Natural killer cell (primary cell): ENCODE measurements around the gene SSH2. TPM values are rescaled to one million over a fixed set of nuclear protein-coding genes. Genes with fewer than 3 reads are reported as not detected.

Source experiments
- ATAC-seq, 3 donors: fragments of 150-1000 bp in 2 of 3; fragments of 200-7000 bp in 1 of 3; cut with Tn5 transposase; 1 replicate in 1 of 3; 2 replicates in 2 of 3; pipeline ENCODE4 v1.10.0; 2021; ENCODE audit warnings: mild to moderate bottlenecking in 2 of 3, moderate library complexity in 2 of 3
- DNase-seq, 2 donors: peaks; one replicate each; pipeline versions ENCODE4 v3.0.0 to v3.0.0-alpha.2; 2013 to 2021; ENCODE audit warnings: mixed read lengths in 1 of 2
- H3K27ac ChIP-seq: one replicate; pipeline ENCODE4 v1.5.1; 2013; ENCODE audit warnings: mild to moderate bottlenecking, low read length
- H3K27me3 ChIP-seq: one replicate; pipeline ENCODE4 v1.6.1; 2013; ENCODE audit warnings: low read length; ENCODE audit not compliant: control insufficient read depth, insufficient read depth
- H3K36me3 ChIP-seq: one replicate; pipeline ENCODE4 v1.6.1; 2013; ENCODE audit warnings: low read length; ENCODE audit not compliant: control insufficient read depth, insufficient read depth
- H3K4me1 ChIP-seq: one replicate; pipeline ENCODE4 v1.6.1; 2013; ENCODE audit warnings: low read length; ENCODE audit not compliant: control insufficient read depth, insufficient read depth
- H3K4me3 ChIP-seq: one replicate; pipeline ENCODE4 v1.5.1; 2013; ENCODE audit warnings: low read length
- H3K9me3 ChIP-seq: one replicate; pipeline ENCODE4 v1.6.1; 2013; ENCODE audit warnings: low read length; ENCODE audit not compliant: control insufficient read depth, insufficient read depth
- H3K27ac Mint-ChIP-seq, 2 donors: one replicate each; pipeline ENCODE4 v1.8.0; 2022; ENCODE audit warnings: mild to moderate bottlenecking in 2 of 2, mixed read lengths in 2 of 2, moderate library complexity in 1 of 2
- H3K27me3 Mint-ChIP-seq, 2 donors: one replicate each; pipeline ENCODE4 v1.8.0; 2022; ENCODE audit warnings: low read depth in 2 of 2, mixed read lengths in 2 of 2
- H3K36me3 Mint-ChIP-seq: one replicate; pipeline ENCODE4 v1.8.0; 2022; ENCODE audit warnings: mixed read lengths
- H3K4me1 Mint-ChIP-seq, 2 donors: one replicate each; pipeline ENCODE4 v1.8.0; 2022; ENCODE audit warnings: mixed read lengths in 2 of 2
- H3K4me3 Mint-ChIP-seq: one replicate; pipeline ENCODE4 v1.8.0; 2022; ENCODE audit warnings: mild to moderate bottlenecking, moderate library complexity, mixed read lengths
- H3K9me3 Mint-ChIP-seq, 2 donors: one replicate each; pipeline ENCODE4 v1.8.0; 2022; ENCODE audit warnings: mixed read lengths in 2 of 2
- CTCF ChIP-seq: fragments of 200-600 bp; IDR thresholded peaks from one replicate; pipeline ENCODE4 v1.8.0; 2022; ENCODE audit warnings: antibody characterized with exemption
- WGBS: methylation state at CpG from one replicate; pipeline ENCODE4 v1.1.7; 2013; ENCODE audit warnings: missing lambda C conversion rate; ENCODE audit not compliant: insufficient coverage; 5-methylcytosine and 5-hydroxymethylcytosine counted together
- intact Hi-C: fragments of 100-400 bp; cut with micrococcal nuclease; formaldehyde crosslinking; loops from one replicate; pipeline ENCODE4 v1.14.2; 2022
- total RNA-seq, 4 donors: library from RNA; stranded (reverse); fragments of 120-200 nt in 1 of 4; gene quantifications; one replicate each; pipeline versions ENCODE4 v1.2.3 to v1.2.4, GENCODE V29; 2013 to 2022

Gene SSH2
- total RNA-seq, 3 donors from 2014 or later (not counting 1 experiment from before 2014, with no cell fraction given): 124 to 166 (median 144) TPM

- Mint-ChIP-seq H3K4me1 (peaks cover 13 to 47% of the 10 kb centered on the region in 2 donors), H3K36me3 (peaks cover 5% of the 10 kb centered on the region), H3K27me3 (no peaks in the 10 kb centered on the region), H3K4me3 (no peak overlapping the region), H3K27ac (no peak overlapping the region), H3K9me3 (no peaks in the 10 kb centered on the region)
- Histone ChIP-seq H3K27ac (no peak overlapping the region), H3K4me1 (peaks cover 44% of the 10 kb centered on the region), H3K36me3 (peaks cover 2% of the 10 kb centered on the region), H3K27me3 (no peaks in the 10 kb centered on the region), H3K4me3 (no peak overlapping the region), H3K9me3 (no peaks in the 10 kb centered on the region)
- DNase-seq: no peak
- ATAC-seq: no peak
- TF ChIP-seq CTCF: no peak
- intact Hi-C loops: no loop called here
- 93% methylated on average over 12 of the region's 12 CpGs for WGBS
Measured at GRCh38 chr17:29620779-29621500, 309.1 kb downstream of the SSH2 start.

GRCh38 chr17:29620271-29620670, 309.8 kb downstream of the SSH2 start:
- H3K4me3 ChIP-seq: no peak overlapping the region
- peaks cover 9 to 49% of the 10 kb centered on the region in 2 donors for H3K4me1 Mint-ChIP-seq
- 96% methylated on average over 3 of the region's 4 CpGs for WGBS
- H3K9me3 Mint-ChIP-seq: no peaks in the 10 kb centered on the region
- H3K36me3 ChIP-seq: no peaks in the 10 kb centered on the region
- H3K27ac Mint-ChIP-seq: no peak overlapping the region
- H3K9me3 ChIP-seq: no peaks in the 10 kb centered on the region
- no peaks in the 10 kb centered on the region for H3K27me3 Mint-ChIP-seq
- intact Hi-C loops: no loop called here
- H3K27me3 ChIP-seq: no peaks in the 10 kb centered on the region
- H3K4me1 ChIP-seq: peaks cover 50% of the 10 kb centered on the region
- H3K36me3 Mint-ChIP-seq: no peaks in the 10 kb centered on the region
- no peak overlapping the region for H3K4me3 Mint-ChIP-seq
- ATAC-seq (no peak), DNase-seq (no peak)
- H3K27ac ChIP-seq: no peak overlapping the region
- TF ChIP-seq CTCF: no peak

- no peaks in the 10 kb centered on the region for H3K36me3 ChIP-seq
- DNase-seq (no peak), ATAC-seq (no peak)
- peaks cover 16 to 60% of the 10 kb centered on the region in 2 donors for H3K4me1 Mint-ChIP-seq
- no peaks in the 10 kb centered on the region for H3K27me3 ChIP-seq
- peaks cover 60% of the 10 kb centered on the region for H3K4me1 ChIP-seq
- H3K36me3 Mint-ChIP-seq: no peaks in the 10 kb centered on the region
- H3K27ac Mint-ChIP-seq: no peak overlapping the region
- H3K9me3 ChIP-seq: no peaks in the 10 kb centered on the region
- H3K27ac ChIP-seq: no peak overlapping the region
- no peak for TF ChIP-seq CTCF
- H3K27me3 Mint-ChIP-seq: no peaks in the 10 kb centered on the region
- intact Hi-C loops: loop anchor here (5.0 to 10.0 kb wide), 2 partner anchors 54 to 143 kb away; partner anchors contain the start of genes ABHD15 and TP53I13
- H3K4me3 ChIP-seq: no peak overlapping the region
- H3K9me3 Mint-ChIP-seq: no peaks in the 10 kb centered on the region
- peak overlapping the region; percentile 21 for H3K4me3 Mint-ChIP-seq
Measured at GRCh38 chr17:29619251-29619650, 310.8 kb downstream of the SSH2 start.
